Fibroblast of mammary gland (primary cell): ENCODE results near the gene FA2H.

Experiments
- DNase-seq: peaks from one replicate; pipeline ENCODE4 v3.0.0-alpha.2; 2010; ENCODE audit warnings: low read depth
- H3K4me3 ChIP-seq: 2 replicates; pipeline ENCODE4 v1.5.1; 2011; ENCODE audit warnings: low read depth, mild to moderate bottlenecking, low read length, moderate library complexity; ENCODE audit not compliant: control insufficient read depth
- TF ChIP-seq, protein P1 (sequence below): conservative IDR thresholded peaks from 2 replicates; pipeline ENCODE4 v1.5.1; 2011; ENCODE audit warnings: low read depth, low read length, inconsistent platforms; ENCODE audit not compliant: control insufficient read depth, insufficient read depth

FA2H gene

DNA sequence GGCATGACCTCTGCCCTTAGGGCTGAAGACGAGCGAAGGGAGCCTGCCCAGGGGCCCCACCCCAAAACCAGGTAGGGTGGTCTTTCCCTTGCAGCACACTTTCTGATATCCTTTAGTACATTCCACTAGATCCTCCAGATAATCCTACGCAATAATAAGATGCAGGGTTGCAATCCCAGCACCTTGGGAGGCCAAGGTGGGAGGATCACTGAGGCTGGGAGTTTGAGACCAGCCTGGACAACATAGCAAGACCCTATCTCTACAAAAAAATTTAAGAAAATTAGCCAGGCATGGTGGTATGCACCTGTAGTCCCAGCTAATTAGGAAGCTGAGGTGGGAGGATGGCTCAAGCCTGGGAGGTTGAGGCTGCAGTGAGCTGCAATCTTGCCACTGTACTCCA is 39.1 kb downstream of the FA2H start:
- H3K4me3 ChIP-seq = no peak overlapping the region
- TF ChIP-seq, protein P1, sequence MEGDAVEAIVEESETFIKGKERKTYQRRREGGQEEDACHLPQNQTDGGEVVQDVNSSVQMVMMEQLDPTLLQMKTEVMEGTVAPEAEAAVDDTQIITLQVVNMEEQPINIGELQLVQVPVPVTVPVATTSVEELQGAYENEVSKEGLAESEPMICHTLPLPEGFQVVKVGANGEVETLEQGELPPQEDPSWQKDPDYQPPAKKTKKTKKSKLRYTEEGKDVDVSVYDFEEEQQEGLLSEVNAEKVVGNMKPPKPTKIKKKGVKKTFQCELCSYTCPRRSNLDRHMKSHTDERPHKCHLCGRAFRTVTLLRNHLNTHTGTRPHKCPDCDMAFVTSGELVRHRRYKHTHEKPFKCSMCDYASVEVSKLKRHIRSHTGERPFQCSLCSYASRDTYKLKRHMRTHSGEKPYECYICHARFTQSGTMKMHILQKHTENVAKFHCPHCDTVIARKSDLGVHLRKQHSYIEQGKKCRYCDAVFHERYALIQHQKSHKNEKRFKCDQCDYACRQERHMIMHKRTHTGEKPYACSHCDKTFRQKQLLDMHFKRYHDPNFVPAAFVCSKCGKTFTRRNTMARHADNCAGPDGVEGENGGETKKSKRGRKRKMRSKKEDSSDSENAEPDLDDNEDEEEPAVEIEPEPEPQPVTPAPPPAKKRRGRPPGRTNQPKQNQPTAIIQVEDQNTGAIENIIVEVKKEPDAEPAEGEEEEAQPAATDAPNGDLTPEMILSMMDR = no peak
- DNase-seq = no peak

DNA sequence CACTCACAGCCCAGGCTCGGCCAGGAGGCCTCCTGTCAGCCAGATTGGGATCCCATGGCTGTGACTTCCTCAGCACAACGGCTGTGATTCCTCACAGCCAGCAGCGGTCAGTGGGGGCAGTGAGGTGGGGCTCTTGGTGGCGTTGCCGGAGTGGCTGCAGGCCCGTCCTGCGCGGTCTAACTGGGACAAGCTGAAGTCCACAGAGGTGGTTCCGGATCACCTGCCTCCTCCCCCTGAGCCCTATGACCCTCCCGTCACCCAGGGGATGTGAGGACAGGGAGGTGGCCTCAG is 39.5 kb downstream of the FA2H start:
- no peak for DNase-seq
- H3K4me3 ChIP-seq = no peak overlapping the region
- TF ChIP-seq, protein P1 = no peak

DNA sequence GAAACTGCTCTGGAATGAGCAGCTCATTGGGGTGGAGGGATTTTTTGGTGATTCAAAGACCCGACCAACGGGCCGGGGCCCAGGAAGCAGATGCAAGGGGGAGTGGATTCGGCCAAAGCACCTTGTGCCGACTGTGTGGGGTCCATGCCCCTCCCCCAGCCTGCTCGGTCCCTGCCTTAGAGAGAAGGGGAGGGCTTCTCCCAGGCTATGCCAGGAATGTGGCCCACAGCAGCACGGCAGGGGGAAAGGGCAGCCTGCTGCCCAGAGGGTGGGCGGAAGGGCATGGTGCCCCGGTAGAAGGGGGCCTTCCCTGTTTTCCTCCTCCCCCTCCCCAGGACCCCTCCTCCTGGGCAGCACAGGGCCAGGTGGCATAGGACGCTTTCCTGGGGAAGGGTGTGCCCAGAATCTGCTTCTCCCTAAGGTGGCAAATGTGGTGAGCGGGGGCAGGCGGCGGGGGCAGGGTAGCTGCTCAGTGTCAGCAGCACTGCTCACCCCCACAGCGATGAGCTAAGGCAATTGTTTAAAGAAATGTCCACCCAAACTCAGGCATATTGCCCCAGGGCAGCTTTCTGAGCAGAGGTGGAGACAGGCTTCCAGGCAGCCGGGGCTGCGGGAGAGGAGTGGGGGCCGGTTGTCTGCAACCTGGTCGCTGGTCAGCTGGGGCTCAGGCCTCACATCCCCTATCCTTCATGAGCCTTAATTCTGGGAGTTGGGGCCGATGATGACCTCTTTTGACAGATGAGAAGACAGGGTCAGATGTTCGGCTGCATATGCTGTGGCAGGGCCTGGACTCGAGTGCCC is 40.1 kb downstream of the FA2H start:
- H3K4me3 ChIP-seq = no peak overlapping the region
- DNase-seq = no peak
- TF ChIP-seq, protein P1 = no peak

DNA sequence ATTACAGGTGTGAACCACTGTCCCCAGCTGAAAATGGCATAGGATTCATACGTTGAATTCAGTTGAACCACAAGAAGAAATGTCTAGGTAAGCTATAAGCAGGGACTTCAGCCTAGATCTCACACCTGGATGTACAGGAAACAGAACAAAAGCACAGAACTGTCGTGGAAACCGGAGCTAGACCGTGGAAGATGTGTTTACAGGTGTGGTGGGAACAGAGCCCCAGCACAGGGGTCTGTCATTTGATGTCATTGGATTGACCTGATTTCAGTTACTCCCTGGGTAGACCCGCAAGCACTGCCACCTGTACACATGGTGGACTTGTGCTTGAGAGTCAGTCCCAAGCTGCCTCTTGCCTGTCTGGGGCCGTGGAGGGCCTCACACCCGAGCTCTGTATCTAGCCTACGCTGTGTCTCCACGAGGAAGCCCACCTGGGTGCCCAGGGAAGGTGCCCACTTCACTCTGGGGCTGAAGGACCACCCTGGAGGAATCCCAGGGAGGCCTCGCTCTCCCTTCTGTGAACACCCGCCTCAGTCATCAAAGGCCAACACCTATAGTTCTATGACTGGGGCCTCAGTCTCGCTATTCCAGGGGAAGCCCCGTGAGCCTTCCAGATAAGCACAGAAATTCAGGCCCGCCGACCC is 41.8 kb downstream of the FA2H start:
- TF ChIP-seq, protein P1 = no peak
- no peak overlapping the region for H3K4me3 ChIP-seq
- no peak for DNase-seq

DNA sequence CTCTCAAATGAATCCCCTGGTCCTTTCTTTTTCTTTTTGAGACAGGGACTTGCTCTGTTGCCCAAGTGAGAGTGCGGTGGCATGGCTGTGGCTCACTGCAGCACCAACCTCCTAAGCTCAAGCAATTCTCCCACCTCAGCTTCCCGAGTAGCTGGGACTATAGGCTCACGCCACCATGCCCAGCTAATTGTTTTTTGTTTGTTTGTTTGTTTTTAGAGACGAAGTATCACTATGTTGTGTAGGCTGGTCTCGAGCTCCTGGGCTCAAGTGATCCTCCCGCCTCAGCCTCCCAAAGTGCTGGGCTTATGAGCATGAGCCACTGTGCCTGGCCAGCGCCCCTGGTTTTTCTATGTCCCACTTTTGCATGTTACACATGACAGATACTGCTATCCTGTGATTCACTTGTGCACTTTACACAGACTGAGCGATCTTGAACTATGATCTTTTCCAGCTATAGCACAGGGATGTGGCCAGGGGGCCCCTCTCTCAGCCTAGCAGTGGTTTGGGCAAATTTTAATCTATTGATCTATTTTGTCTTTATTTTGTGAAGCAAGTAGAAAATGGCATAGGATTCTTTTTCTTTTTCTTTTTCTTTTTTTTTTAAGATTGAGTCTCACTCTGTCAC is 42.7 kb downstream of the FA2H start:
- H3K4me3 ChIP-seq = no peak overlapping the region
- TF ChIP-seq, protein P1 = no peak
- no peak for DNase-seq

DNA sequence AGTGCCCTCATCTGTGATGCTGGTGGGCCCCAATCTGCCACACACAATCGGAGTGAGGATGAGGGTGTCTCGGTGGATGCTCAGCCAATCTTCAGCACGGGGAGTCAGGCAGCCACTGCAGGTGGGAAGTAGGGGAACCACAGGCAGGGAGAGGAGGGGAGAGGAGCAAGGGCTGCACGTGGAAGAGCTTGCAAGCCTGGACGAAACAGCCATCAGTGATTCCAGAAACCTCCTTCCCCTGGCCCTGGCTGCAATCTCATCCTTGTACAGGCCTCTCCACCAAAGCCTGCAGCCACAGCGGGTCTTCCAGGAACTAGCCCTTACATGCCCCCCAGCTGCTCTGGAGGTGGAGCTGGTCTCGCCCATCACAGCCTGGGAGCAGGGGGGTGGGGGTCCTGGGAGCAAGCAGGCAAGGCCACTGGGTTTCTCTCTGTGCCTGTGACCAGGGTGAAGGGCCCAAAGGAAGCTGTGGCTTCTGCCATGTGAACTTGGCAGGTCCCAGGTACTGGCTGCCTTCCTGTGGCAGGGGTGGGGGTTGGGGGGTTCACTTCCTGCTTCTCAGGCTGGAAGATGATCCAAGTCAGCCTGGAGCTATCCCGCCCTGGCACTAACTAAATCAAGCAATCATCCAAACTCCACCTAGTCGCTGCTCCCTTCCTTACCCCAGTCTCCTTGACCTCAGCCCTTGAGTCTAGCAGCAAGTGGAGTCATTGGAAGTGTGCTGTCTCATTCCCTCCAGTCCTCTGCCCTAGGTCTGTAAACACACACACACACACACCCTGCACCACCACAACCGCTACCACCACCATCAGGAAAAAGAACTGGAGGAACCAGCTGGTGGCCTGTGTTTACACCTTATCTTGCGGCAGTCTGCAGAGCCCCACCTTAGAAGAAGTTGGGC is 44.6 kb downstream of the FA2H start:
- no peak overlapping the region for H3K4me3 ChIP-seq
- TF ChIP-seq, protein P1 = no peak
- DNase-seq = no peak
